NCI-H2107 treated with DMSO at 0.1 percent for 48 hours (cell line): ENCODE data around the gene MKNK1.

ENCODE experiments used
- DNase-seq: peaks from one replicate; lab custom pipeline; 2025; ENCODE audit not compliant: unreplicated experiment; lab: John Stamatoyannopoulos, UW

The MKNK1 gene

GRCh38 chr1:46568461-46568891 is 35.6 kb downstream of the MKNK1 start:
- DNase-seq: no peak

DNA sequence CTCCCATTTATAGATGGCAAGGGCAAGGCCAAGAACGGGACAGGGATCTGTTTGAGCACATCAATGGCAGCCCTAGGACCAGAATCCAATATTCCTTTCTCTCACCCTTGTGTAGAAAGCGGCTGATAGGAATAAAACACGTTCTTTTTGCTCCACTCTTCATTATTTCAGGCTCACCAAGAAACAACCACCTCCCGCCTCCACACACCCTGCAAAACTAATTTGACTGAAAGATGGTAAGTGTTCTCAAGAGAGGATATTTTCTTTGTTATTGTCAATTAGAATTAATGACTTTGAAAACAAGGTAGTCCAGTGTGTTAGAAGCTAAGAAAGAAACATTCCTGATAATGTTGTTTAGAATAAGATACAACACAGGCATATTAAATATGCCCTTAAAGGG is 40.7 kb downstream of the MKNK1 start:
- no peak for DNase-seq

DNA sequence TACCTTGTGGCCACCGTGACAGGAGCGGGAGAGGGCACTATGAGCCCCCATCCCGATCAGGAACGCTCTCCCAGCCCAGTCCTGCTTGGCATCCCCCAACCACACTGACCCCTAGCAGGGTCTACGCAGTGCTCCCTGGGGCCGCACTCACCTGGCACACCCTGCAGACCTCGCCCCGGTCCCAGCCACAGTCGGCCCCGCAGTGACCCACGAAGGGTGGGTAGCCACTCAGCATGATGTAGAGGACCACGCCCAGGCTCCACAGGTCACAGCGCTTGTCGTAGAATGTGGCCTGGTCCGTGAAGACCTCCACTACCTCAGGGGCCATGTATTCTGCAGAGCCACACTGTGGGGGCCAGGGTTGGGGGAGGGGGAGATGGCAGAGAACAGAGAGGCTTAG is 41.6 kb downstream of the MKNK1 start:
- no peak for DNase-seq

DNA sequence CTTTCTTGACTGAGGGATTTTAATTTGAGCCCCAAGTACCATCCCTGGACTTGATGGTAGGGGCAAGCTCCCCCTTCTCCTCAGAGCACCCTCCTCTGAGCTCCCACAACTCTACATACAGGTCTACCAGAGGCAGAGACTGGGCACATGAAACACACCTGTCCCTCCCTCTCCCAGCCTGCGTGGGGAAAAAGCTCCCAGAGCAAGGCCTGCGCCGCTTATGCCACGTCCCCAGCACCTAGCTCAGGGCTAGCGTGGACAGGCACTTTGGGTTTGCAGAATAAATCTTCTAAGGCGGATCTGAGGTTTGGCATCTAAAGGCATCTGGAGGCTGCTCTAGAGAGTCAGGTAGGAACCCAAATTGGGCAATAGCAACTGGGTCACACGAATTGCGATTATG is 45.1 kb downstream of the MKNK1 start:
- DNase-seq: no peak

DNA sequence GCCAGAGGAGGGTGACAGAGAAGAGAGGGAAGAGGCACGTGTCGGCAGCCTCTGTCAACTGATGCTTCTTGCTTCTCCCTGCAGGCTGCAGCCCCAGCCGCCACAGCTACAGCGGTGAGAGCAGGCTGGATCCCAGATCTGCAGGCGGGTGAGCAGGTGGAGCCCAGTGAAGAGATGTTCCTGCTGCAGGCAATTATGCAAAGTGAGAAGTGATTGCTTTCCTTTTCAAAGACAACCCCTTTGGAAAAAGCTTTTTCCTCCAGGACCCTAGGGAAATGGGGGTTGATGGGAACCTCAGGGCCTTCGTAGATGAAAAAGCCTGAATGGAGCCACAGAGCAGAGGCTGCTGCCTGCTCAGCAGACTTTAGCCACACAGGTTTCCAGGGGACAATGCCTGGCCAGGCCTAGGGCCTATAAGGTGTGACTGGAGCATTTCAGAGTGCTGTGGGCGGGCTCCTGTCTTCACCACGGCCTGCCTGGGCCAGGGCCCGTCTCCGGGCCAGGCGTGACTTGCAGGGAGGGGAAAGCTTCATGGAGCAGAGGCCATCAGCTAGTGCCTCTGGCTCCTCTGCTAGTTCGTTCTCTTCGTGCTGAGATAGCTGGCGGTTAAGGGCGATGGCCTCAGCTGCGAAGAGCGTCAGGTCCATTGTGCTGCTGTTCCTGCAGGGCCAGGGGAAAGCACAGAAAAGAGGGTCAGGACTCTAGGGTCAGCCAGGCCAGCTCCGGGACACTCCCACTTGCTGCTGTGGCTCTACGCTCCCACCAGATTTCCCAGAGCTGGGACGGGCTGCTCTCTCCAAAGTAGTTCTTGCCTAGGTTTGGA is 45.7 kb downstream of the MKNK1 start:
- peak; percentile 85 for DNase-seq

- DNase-seq: peak; percentile 75
Observed at GRCh38 chr1:46557403-46557802, 46.7 kb downstream of the MKNK1 start.

- DNase-seq: no peak
Observed at GRCh38 chr1:46556822-46557221, 47.2 kb downstream of the MKNK1 start.

DNA sequence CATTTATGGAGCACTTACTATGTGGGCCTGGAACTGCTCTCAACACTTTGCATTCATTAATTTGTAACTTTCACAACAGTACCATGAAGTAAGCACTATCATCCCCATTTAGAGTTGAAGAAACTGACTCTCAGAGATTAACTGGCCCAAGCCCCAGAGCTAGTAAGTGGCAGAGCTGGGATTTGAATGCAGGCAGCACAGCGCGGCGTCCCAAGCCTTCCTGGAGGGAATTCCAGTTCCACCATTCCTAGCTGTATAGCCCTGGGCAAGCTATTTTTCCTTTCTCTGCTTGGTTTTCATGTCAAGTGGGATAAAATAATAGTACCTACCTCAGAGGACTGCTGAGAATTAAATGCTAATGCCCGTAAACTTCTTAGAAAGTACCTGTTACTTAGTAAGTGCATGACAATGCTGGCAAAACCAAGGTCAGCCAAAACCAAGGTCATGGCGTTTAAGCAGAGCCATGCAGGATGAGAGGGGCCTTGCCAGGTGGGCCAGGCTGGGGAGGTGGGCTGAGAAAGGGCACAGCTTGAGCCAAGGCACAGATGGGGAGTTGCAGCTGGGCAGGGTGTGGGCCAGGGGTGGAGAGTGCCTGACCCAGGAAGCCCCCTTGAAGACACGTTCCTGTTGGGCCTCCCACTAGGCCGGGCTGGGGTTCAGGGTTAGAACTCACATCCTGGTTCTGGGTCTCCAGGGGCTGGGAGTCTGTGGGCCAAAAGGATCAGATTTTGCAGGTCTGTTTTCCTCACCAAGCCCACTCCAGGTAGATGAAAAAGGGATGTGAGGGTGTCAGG is 48.0 kb downstream of the MKNK1 start:
- DNase-seq: no peak

DNA sequence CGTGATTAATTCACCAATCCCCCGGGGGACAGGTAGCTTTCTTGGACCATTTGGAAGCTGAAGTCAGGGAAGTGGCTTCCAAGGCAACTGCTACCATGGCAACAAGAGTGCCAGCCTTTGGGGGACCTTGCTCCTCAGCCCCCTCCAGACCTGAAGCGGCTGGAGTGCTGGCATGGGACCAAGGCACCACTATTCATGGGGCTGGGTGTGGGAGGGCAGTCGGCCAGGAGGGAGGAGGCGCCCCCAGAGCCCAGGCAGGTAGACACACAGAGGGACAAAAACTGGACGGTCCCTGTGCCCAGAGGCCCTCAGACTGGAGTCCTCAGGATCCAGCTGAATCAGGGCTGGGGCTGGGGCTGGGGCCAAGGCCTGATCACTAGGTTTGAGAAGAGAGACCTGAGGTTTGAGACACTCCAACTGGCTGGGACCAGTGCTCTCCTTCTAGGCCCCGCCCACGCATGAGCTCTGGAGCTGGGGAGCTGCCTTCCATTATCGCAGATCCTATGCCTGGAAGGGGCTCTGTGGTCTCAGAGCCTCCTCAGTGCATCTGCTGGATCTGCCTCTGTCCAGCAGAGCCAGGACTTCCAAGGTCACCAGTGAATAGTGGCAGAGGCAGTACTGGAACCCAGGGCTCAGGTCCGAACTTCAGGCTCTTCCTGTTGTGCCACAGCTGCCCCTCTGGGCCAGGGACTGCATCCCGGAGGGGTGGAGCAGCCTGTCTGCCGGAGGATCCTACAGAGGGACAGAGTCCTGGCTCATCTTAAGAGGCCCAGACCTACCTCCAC is 49.3 kb downstream of the MKNK1 start:
- DNase-seq: no peak

GRCh38 chr1:46554236-46554596 is 49.9 kb downstream of the MKNK1 start:
- no peak for DNase-seq

GRCh38 chr1:46553506-46553905 is 50.6 kb downstream of the MKNK1 start:
- DNase-seq: no peak

GRCh38 chr1:46552357-46553237 is 51.5 kb downstream of the MKNK1 start:
- DNase-seq: no peak

DNA sequence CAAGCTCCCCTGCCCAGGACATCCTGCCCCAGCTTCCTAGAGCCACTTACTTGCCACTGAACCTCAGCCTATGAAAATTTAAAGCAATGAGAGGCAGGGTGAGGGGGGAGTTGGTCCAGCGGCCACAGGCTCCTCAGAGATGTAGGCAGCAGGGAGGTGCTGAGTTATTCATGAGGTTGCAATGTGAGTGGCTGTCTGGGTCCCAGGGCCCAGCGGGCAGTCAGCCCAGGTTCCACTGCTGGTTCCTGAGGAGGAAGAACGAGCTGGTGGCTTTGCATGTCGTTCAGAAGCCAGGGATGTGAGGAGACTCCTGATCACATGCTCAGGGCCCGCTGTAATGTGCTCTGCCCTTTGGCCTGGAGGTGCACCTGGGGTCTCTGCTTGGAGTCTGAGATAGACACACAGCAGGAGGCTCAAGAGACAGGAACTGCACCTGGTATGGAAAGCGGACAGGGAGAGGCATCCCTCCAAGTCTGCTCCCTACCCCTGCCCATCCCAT is 52.4 kb downstream of the MKNK1 start, which contains the start of gene KNCN:
Gene KNCN, minus strand, starts transcription at position 51 of the 499 bp plus-strand sequence. CDS start 432 bp downstream, outside the sequence.
- no peak for DNase-seq

- DNase-seq: no peak
Observed at GRCh38 chr1:46550751-46551231, 53.3 kb downstream of the MKNK1 start.

- DNase-seq: no peak
Observed at GRCh38 chr1:46549697-46550681, 54.1 kb downstream of the MKNK1 start.

- DNase-seq: peak; percentile 27
Observed at GRCh38 chr1:46547481-46548383, 56.3 kb downstream of the MKNK1 start.

- no peak for DNase-seq
Observed at GRCh38 chr1:46546210-46546609, 57.9 kb downstream of the MKNK1 start.

DNA sequence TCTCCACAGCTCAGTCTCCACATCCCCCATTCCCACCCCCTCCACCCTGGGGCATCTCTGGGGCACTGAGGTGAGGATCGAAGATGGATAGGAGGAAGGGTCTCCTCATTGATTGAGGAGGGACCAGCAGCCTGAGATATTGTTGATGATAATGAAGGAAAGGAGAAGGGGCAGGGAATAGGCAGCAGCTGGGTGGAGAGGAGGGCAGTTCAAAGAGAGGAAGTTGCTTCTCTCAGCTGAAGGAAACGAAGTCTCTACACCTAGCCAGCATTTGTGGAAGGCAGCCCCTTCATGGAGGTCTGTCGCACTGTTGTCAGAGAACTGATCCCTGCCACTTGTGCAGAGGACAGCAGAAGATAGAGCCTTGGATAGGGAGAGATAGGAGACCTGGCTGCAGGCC is 58.3 kb downstream of the MKNK1 start:
- no peak for DNase-seq
